DMS153 treated with DMSO at 0.1 percent for 48 hours (cell line): ENCODE data around the gene MLXIPL.
"Not testable (repeated sequence)": the region's sequence is repeated elsewhere in the genome, so short reads cannot be mapped to it uniquely, and the experiment has no call there.

Experiments
- DNase-seq: peaks from one replicate; lab custom pipeline; 2025; ENCODE audit not compliant: unreplicated experiment; lab: John Stamatoyannopoulos, UW

The MLXIPL gene

DNA sequence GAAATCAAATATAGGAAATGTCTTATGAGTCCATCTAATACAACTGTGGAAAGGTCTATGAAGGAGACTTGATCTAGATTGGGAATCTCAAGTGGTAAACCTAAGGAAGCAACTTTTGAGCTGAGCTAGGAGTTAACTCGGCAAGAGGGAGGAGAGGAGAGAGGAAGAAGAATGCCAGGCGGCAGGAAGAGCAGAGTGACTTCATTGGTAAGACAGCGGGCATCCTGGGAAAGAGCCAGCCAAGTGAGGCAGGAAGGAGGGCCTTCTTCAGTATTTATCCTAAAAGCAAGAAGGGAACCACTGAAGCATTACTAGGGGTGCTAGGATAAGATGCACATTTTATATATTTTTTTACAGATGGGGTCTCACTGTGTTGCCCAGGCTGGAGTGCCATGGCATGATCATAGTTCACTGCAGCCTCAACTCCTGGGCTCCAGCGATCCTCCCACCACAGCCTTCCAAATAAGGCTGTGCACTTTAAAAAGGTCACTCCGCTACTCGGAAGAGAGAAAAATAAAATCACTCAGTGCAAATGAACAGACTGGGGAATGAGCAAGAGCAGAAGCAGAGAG is 68.8 kb downstream of the MLXIPL start:
- no peak for DNase-seq

DNA sequence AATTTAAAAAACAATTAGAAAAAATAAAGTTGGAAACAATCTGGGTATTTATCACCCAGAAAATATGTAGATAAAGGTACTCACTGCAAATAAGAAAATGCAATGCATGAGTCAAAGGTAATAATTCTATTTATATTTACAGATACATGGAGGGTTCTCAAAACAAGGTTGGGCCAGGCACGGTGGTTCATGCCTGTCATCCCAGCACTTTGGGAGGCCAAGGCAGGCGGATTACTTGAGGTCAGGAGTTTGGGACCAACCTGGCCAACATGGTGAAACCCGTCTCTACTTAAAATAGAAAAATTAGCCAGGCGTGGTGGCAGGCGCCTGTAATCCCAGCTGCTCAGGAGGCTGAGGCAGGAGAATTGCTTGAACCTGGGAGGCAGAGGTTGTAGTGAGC is 74.2 kb downstream of the MLXIPL start:
- not testable (repeated sequence) for DNase-seq

DNA sequence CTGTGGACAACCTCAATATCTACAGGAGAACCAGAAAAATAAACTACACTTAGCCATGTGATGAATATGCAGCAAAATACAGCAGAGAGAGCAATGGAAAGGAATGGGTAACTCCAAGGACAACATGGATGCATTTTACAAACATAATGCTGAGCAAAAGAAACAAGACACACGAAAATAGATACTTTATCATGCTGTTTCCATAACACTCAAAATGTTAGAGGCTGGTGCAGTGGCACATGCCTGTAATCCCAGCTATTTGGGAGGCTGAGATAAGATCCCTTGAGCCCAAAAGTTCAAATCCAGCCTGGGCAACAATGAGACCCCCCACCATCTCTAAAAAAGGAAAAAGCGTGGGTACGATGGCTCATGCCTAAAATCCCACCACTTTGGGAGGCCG is 75.1 kb downstream of the MLXIPL start:
- DNase-seq = no peak

DNA sequence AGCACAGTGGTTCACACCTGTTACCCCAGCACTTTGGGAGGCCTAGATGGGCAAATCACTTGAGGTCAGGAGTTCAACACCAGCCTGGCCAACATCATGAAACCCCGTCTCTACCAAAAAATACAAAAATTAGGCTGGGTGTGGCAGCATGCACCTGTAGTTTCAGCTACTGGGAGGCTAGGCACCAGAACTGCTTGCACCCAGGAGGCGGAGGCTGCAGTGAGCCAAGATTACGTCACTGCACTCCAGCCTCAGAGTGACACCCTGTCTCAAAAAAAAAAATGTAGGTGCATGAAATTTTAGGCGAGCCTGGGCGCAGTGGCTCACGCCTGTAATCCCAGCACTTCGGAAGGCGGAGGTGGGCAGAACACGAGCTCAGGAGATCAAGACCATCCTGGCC is 76.5 kb downstream of the MLXIPL start:
- no peak for DNase-seq

DNA sequence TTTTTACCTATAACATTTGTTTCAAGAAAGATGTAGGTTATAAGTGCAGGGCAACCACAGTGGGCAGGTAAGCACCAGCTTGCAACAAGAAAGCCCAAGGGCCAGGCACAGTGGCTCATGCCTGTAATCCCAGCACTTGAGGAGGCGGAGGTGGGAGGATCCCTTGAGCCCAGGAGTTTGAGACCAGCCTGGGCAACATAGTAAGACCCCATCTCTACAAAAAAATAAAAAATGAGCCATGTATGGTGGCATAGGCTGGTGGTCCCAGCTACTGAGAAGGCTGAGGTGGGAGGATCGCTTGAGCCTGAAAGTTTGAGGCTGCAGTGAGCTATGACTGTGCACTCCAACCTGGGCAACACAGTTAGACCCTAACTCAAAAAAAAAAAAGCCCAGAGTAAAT is 79.6 kb downstream of the MLXIPL start:
- DNase-seq = no peak
